HG02610 (cell line): ENCODE measurements around the gene SUCO.
"Not testable (repeated sequence)": the region's sequence is repeated elsewhere in the genome, so short reads cannot be mapped to it uniquely, and the experiment has no call there.

Experiments used
- ATAC-seq: cut with Tn5 transposase; IDR thresholded peaks from one replicate; pipeline ENCODE4 v1.9.1; 2021; ENCODE audit warnings: mild to moderate bottlenecking, moderate library complexity; ENCODE audit not compliant: unreplicated experiment

Gene SUCO

DNA sequence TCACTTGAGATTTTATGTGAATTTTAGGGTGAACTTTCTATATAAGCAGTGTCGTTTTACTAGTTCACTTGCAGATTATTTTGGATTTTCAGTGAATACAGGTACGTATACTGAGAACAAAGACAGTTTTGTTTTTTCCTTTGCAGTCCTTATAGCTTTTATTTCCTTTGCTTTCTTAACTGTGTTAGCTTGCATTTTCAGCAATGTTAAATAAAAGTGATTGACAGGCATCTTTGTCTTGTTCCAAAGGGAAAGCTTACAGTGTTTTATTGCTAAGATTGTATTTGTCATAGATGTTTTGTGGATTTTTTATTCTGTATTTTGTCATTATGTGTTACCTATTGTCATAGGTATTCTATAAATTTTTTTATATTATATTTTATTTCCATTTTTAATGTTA lies 72.7 kb downstream of the SUCO start:
- no peak for ATAC-seq

DNA sequence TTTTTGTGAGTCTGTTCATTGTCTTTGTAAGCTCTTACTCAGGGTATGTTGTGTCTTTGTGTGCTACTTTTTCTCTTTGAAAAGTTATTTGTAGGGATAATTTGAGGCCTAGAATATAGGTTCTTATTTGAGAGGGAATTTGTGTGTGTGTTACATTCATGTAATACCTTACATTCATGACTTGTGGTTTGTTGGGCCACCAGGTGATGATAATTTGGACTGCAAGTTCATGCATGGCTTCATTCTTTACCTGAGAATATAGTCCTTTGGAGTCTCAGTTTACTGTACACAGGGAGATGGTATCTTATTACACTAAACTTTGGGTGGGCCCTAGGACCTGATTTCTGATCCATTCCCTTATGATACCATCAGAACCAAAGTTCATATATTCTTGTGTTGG lies 74.2 kb downstream of the SUCO start:
- ATAC-seq: no peak

DNA sequence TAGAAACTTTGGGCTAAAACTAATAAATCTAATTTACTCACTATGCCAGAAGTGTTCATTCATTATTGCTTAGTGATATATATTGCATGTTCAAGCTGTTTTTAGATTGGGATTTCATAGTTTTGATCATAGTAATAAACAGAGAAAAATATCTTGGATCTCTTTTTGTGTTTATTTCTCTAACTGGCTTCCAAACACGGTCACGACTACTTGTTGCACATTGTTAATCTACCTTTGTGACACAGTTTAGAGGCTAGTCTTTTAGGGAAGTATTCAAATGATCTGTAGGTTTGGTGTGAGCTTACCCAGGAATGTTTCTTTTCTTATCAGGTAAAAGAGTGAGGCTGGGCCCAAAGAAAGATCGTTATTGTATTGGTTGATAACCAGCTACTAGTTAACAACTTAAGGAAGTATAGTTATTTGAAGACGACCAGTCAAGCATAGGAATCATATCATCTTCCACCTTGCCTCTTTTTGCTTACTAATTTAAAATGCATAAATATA lies 75.2 kb downstream of the SUCO start:
- no peak for ATAC-seq

DNA sequence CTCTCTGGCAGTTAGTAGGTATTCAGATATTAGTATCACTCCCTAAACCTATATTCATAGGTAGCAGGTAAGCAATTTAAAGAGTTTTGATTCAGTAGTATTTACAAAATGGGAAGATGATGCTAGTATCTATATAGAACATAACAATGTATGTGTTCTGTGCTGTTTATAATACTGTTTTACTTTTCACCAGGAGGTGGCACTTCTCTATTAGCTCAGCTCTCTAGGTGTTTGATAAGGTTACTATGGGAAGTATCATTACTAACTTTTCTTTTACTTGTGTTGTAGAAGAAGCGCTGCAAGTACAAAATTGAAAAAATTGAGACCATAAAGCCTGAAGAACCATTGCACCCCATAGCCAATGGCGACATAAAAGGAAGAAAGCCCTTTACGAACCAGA lies 76.6 kb downstream of the SUCO start:
- ATAC-seq: no peak

DNA sequence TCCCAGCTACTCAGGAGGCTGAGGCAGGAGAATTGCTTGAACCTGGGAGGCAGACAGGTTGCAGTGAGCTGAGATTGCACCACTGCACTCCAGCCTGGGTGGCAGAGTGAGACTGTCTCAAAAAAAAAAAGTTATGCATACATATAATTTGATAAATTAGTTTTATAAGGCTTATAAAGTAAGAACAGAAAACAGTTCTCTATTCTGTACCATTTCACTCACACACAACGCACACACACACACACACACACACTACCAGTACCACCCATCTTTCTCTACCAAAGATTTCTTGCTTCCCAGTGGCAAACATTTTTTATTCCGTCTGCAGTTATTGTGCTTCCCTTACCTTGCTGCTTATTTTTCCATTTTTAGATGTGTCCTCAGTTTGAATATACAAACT lies 79.5 kb downstream of the SUCO start:
- no peak for ATAC-seq

DNA sequence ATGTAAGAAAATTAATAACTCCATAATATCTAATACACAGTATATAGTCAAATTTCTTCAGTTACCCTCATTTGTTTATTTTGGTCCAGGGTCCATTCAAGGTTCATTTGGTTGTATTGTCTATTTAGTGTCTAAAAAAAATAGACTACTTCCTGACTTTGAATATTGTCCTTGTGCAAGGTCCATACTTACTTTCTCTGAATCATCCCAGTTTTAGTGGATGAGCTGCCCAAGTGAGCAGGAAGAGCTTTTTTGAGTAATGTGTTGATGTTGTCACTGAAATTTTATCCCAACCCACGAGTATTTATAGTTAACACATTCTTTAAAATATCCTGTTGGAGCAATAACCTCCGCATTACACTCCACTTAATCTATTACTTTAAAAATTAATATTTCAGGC lies 80.3 kb downstream of the SUCO start:
- ATAC-seq: no peak

DNA sequence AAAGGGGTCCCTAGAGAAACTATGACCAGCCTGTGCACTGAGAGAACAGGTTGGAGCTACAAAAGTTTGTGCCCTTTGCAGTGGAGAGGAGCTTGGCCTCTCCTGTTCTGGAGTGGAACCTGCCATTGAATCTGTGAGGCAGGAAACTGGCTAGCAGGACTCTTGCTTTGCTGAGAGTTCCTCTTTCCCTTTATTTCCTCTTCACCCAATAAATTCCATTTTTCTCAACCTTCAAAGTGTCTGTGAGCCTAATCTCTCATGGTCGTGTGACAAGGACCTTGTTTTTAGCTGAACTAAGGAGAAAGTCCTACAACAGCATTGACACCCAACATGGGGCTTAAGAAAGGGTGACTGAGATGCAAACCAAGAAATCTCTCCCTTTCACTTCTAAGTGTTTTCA lies 83.2 kb downstream of the SUCO start:
- no peak for ATAC-seq

DNA sequence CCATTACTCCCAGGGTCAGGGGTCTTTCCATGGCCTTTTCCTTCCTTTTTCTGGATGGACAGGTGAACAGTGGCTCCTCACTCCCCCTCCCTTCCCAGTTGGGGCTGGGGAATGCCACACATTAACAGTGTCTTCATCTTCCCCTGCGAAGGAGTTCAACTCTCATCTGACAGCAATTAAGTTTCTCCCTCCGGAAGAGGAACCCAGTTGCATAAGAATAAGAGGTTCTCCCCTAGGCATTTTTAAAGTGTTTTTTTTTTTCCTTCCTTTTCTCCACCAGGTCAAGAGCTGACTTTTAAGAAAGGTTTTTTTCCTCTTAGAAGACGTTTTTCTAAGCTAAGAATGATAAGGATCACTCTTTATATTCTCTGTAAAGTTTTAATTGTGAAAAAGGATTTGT lies 83.7 kb downstream of the SUCO start:
- no peak for ATAC-seq

DNA sequence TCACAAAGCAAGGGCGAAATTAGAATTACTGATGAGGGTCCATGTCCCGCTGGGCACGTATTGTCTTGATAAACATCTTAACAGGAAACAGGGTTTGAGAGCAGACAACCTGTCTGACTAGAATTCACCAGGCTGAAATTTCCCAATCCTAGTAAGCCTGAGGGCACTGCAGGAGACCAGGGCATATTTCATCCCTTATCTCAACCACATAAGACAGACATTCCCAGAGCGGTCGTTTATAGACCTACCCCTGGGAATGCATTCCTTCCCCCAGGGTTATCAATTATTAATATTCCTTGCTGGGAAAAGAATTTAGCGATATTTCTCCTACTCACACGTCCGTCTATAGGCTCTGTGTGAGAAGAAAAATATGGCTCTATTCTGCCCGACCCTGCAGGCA lies 87.7 kb downstream of the SUCO start:
- ATAC-seq: not testable (repeated sequence)

DNA sequence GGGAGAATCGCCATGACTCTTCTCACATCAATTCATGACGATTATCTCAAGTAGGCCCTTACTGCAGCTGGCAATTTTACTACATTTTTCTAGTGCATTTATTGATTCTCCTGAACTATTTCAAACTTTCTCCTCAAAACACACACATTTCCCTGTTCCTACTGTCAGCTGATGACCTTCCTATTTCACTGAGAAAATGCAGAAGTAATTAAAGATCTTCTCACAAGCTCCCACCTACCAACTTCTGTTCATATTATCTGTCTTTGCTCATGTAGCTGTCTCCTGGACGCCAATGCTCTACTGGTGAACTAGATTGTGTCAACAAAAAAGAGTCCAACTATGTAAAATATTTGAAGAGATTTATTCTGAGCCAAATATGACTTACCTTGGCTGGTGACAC lies 89.6 kb downstream of the SUCO start:
- no peak for ATAC-seq

DNA sequence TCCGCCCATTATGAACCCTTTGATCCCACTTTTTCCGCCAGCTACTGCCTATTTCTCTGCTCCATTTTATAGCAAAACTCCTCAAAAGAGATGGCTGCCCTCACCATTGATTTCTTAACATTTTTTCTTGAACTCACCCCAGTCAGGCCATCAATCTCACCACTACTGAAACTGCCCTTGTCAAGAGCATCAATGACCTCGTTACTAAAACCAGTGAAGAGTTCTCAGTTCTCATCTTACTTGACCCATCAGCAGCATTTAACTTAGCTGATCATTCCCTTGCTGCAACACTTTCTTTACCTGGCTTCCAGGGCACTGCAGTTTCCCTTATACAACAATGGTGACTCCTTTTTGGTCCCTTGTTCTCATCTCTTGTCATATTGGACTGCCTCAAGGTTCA lies 90.8 kb downstream of the SUCO start:
- no peak for ATAC-seq

DNA sequence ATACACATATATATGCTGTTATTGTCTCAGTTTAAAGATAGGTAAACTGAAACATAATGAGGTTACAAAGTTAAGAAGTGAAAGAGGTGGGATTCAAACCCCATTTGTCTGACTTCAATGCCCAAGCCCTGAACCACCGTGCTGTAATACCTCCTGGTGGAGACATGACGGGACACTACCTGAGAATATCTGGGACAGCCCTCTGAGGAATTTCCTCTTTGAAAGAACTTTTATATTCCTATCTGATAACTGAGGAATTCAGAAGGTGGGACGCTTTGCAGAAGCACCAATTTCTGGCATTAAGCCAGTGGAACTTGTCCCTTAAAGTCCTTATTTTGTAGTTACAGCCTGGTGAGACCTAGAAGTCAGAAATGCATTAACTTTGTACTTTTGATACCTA lies 93.9 kb downstream of the SUCO start:
- ATAC-seq: no peak

DNA sequence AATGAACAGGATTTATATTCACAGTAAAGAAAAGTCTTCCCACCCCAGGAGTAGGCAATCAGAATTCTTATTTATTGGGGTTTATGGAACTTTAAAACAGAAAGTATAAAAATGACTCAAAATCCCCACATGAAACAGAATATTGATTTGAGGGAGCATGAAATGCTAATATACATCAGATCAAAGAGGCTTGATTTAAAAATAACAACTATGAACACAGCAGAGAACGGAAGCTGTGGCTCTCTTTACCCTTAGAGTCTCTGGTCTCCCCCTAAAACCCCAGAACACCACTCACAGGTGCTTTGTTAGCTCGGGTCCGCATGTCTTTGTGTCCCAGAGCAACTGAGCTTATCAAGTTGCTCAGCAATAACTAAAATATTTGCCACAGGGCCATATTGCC lies 94.8 kb downstream of the SUCO start:
- ATAC-seq: no peak

DNA sequence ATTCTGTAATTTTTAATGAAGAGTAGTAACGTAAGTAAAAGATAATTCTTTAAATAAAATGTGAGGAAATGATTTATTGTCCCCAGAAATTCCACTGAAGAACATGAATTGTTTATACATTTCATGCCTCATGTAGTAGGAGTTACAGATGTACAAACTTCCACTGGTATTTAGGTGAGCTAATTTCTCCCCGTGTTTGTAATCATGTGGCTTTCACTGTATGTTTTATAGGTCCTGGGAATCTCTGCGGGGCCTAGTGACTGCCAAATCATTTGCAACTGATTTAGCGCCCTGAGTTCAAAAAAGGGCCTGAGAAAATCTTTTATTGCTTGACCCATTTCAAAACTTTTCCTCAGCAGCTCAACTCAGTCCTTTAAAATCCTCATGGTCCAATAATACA lies 95.5 kb downstream of the SUCO start:
- ATAC-seq: no peak

DNA sequence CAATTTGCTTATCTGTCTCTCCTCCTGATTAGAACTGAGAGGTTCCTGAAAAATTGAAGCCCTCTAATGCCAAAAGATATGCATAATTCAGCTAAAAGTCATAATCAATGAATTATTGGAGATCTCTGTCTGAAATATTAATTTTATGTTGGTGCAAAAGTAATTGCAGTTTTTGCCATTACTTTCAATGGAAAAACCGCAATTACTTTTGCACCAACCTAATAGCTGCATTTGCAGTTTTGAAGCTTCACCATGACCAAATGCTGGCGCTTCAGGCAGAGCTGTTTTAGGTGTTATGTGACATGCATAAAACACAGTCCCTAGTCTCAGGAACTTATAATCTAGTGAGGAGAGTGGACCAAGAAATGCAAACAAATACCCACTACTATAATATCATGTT lies 96.2 kb downstream of the SUCO start:
- no peak for ATAC-seq

DNA sequence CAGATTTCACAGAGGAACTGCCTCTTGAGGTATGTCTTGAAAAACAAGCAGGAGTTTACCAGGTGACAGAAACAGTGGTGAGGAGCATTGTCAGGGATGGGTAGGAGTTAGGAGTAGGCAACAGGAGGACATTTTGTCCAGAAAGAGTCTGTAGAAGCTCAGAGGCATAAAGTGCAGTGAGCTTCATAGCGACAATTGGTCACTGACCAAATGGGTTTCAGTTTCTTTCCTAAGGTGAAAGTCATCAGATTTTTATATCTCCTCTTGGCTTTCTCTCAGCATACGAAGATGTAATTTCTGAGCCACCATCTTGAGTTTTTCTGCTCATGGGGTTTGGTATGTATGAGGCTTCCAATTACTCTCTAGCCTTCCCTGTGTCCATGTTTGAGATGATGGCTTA lies 96.7 kb downstream of the SUCO start:
- no peak for ATAC-seq

DNA sequence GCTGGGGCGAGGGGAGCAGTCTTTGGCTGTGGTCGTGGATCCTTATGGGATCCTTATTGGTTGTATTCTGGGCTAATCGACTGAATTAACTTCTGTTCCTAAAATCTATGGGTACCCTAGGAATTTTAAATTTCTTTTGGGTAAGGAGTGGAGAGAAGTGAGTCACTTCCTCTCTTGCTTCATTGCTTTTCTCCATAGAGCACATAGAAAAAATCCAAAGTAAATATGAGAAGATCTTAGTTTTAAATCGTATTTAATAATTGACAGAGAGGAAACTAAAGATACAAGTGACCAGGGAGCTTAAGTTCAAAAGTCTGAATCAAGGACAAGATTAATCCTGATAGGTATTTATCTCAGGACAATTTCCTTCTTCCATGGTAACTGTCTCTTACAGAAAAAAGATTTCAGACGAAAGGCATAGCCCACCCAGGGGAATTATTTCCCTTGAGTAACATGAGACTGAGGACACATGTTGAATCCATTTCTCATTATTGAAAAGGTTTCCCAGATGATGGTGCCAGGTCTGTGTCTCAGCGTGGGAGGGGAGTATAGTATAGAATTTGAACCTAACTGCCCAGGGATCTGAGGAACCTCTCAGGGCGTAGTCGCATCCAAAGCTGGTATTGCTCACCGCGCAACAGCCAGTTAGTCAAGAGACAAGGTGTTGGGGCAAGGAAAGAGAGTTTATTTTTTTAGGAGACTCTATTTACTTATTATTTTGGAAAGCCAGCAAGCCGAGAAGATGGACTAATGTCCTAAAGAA lies 97.3 kb downstream of the SUCO start:
- ATAC-seq: no peak

DNA sequence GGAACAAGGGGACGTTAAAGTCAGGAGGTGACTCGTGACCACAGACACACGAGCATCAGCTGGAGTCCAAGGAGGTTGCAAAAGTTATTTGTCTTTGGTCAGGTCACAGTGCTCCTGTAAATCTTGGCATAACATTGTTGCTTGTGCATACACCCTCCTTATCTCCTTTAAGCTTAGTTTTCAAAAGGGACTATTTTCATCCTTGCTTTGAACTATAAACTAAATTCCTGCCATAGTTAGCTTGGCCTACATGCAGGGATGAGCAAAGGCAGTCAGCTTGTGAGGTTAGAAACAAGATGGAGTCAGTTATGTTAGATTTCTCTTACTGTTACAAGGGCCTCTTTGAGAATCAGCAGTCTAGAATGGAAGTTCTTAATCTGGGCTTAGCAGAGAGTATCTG lies 97.9 kb downstream of the SUCO start:
- no peak for ATAC-seq

DNA sequence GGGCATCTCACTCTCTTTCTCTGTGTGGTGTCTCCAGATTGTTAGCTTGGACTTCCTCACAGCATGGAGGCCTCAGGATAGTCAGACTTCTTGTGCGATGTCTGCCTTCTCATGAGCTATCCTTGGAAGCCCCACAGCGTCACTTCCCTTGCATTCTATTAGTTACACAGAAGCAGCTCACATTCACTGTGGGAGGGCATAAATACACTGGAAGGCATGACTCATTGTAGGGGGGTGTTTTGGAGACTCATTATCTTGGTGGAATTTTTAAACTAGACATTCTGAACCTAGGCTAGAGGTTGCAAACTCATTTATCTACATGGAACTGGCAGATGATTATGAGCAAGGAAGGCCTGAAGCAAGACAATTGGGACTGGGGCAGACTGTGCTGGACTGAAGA lies 104.6 kb downstream of the SUCO start:
- ATAC-seq: no peak

DNA sequence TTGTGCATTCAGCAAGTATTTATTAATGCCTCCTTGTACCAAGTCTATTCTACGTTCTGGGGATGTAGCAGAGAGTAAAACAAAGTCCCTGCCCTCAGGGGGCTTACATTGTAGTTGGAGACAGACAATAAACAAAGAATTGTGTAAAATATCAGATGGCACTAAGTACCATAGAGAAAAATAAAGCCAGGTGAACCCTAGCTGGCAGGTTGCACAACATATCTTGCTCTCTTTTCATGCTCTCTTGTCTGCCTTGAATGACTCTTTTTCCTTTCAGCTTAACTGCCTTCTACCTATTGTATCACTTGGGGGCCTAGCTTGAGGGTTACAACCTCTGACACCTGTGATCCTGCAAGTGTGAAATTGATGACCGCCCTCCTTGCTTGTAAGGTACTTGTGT lies 105.3 kb downstream of the SUCO start:
- ATAC-seq: no peak

DNA sequence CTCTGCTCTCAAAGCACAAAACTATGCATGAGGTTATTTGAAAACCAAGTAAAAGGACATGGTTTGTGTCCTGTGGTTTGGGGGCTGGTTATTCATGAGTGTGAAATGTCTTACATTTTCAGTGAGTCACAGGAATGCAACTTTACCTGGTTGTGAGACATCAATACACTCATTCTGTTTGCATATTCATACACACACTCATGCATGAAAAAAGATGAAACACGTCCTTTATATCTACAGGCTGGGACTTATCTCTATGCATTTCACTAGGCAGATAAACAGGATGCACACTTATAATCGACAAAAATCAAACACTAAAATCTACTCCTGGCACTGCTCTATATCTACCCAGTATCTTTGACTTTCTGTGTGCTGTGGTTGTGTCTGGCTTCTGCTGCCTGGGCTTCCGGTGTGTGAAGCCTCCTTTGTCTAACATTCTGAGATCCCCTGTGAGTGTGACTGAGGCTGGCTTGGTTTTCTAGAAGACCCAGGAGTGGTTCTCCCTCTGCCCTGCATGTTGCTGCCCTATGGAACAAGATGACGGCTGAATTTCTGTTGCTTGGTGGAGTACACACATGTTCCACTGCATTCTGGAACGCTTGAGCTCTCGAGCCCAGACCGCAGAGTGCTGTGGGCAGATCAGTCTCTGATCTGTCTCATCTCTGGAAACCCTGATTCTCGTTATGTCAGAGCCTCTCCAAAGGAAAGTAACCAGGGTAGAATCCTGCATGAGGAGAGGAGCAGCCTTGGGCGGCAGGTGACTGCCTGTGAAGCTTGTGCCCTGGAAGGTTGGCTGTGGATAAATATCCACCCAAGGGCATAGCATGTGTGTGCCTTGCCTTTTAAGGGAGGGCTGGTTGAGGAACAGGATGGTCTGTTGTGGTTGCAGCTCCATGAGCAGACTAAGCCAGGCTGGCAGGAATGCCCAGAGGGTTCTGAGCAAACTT lies 106.2 kb downstream of the SUCO start:
- peak; percentile 70 for ATAC-seq

DNA sequence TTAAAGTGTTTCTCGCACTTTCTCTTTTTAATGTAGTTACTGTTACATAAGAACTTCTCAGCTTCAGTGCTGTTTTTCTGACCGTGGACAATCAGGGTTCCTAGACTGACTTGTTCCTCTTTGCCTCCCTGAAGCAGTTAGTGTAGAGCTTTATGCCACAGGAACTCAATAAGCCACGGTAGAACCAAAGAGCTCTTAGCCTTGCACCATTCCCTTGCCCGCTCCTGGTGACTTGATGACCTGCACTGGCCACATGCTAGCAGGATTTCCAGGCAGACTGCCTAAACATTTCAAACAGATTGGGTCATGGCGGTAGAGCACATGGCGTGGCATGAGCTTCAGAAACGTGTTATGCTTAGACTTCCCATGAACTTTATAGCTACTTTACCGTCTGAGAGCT lies 107.2 kb downstream of the SUCO start:
- ATAC-seq: no peak
